SK-N-MC (cell line): ENCODE data around the gene ZNF655.
"Not testable (repeated sequence)": the region's sequence is repeated elsewhere in the genome, so short reads cannot be mapped to it uniquely, and the experiment has no call there.

Experiments
- DNase-seq: peaks from one replicate; pipeline ENCODE4 v3.0.0-alpha.2; 2011; ENCODE audit warnings: low read depth, low spot score
- H3K27ac ChIP-seq: fragments of 200-600 bp; sonication (generic); 2 replicates; pipeline ENCODE4 v1.5.1; 2016; ENCODE audit warnings: mixed run types
- H3K36me3 ChIP-seq: fragments of 200-600 bp; sonication (generic); 2 replicates; pipeline ENCODE4 v1.6.1; 2017; ENCODE audit warnings: antibody characterized with exemption, low read length, mixed read lengths; ENCODE audit not compliant: insufficient read depth
- H3K4me3 ChIP-seq: fragments of 200-600 bp; sonication (generic); 2 replicates; pipeline ENCODE4 v1.5.1; 2016
- H3K9ac ChIP-seq: fragments of 200-600 bp; sonication (generic); 2 replicates; pipeline ENCODE4 v1.8.0; 2017; ENCODE audit warnings: mixed run types, mixed read lengths; ENCODE audit not compliant: insufficient read length
- H3K9me3 ChIP-seq: fragments of 200-600 bp; sonication (generic); 2 replicates; pipeline ENCODE4 v1.6.1; 2017; ENCODE audit warnings: low read depth, mild to moderate bottlenecking, antibody characterized with exemption, low read length, moderate library complexity, mixed read lengths
- EZH2 ChIP-seq: fragments of 200-600 bp; sonication (generic); IDR thresholded peaks from one replicate; pipeline ENCODE4 v1.6.1; 2017; ENCODE audit warnings: antibody characterized with exemption
- FOXP2 ChIP-seq: optimal IDR thresholded peaks from 2 replicates; pipeline ENCODE3; 2011; ENCODE audit warnings: mild to moderate bottlenecking, moderate library complexity; ENCODE audit not compliant: insufficient read depth; ENCODE audit errors: extremely low read length, control extremely low read depth
- POLR2AphosphoS5 ChIP-seq: IDR thresholded peaks from 2 replicates; pipeline ENCODE4 v1.6.1; 2012; ENCODE audit warnings: mild to moderate bottlenecking, low read depth, low read length, borderline replicate concordance

Gene ZNF655

GRCh38 chr7:99540542-99540941 lies 17.9 kb upstream of the ZNF655 start:
- no peaks in the 10 kb centered on the region for H3K36me3 ChIP-seq
- no peaks in the 10 kb centered on the region; the same call in 1 of the 2 replicates for H3K9me3 ChIP-seq
- no peak for TF ChIP-seq POLR2AphosphoS5
- no peak for TF ChIP-seq EZH2
- TF ChIP-seq FOXP2: no peak
- no peak overlapping the region for H3K9ac ChIP-seq
- H3K27ac ChIP-seq: no peak overlapping the region
- no peak overlapping the region for H3K4me3 ChIP-seq
- no peak for DNase-seq

GRCh38 chr7:99541212-99541611 lies 17.2 kb upstream of the ZNF655 start:
- TF ChIP-seq FOXP2: no peak
- no peak for TF ChIP-seq POLR2AphosphoS5
- no peak for TF ChIP-seq EZH2
- Histone ChIP-seq H3K36me3 (no peaks in the 10 kb centered on the region; the same call in 1 of the 2 replicates), H3K4me3 (no peak overlapping the region), H3K9ac (no peak overlapping the region), H3K9me3 (no peaks in the 10 kb centered on the region; the same call in 1 of the 2 replicates), H3K27ac (no peak overlapping the region)
- no peak for DNase-seq

- H3K9me3 ChIP-seq: peaks cover 6% of the 10 kb centered on the region; the same call in 1 of the 2 replicates
- H3K9ac ChIP-seq: no peak overlapping the region
- H3K27ac ChIP-seq: no peak overlapping the region
- no peak for DNase-seq
- TF ChIP-seq POLR2AphosphoS5 (no peak), EZH2 (no peak), FOXP2 (no peak)
- peaks cover 18% of the 10 kb centered on the region for H3K36me3 ChIP-seq
- H3K4me3 ChIP-seq: no peak overlapping the region
These were observed 15.3 kb upstream of the ZNF655 start for GRCh38 chr7:99543081-99543671.

GRCh38 chr7:99543916-99544315 lies 14.5 kb upstream of the ZNF655 start:
- no peak overlapping the region for H3K27ac ChIP-seq
- H3K9me3 ChIP-seq: peaks cover 6% of the 10 kb centered on the region; the same call in 1 of the 2 replicates
- H3K4me3 ChIP-seq: no peak overlapping the region
- no peak overlapping the region for H3K9ac ChIP-seq
- TF ChIP-seq FOXP2: no peak
- no peak for TF ChIP-seq POLR2AphosphoS5
- TF ChIP-seq EZH2: no peak
- H3K36me3 ChIP-seq: peaks cover 23% of the 10 kb centered on the region
- DNase-seq: no peak

GRCh38 chr7:99545308-99545707 lies 13.1 kb upstream of the ZNF655 start:
- H3K9ac ChIP-seq, H3K4me3 ChIP-seq, DNase-seq, H3K9me3 ChIP-seq, H3K27ac ChIP-seq: not testable (repeated sequence)
- H3K36me3 ChIP-seq: peaks cover 23% of the 10 kb centered on the region

- H3K27ac ChIP-seq, H3K4me3 ChIP-seq, H3K9me3 ChIP-seq, DNase-seq, H3K9ac ChIP-seq: not testable (repeated sequence)
- peaks cover 23% of the 10 kb centered on the region for H3K36me3 ChIP-seq
These were observed 8.9 kb upstream of the ZNF655 start for GRCh38 chr7:99549545-99549944.

GRCh38 chr7:99551334-99551733 lies 7.1 kb upstream of the ZNF655 start:
- DNase-seq: no peak
- TF ChIP-seq FOXP2: no peak
- TF ChIP-seq POLR2AphosphoS5: no peak
- TF ChIP-seq EZH2: no peak
- H3K36me3 ChIP-seq: peaks cover 28% of the 10 kb centered on the region
- peaks cover 6% of the 10 kb centered on the region; the same call in 1 of the 2 replicates for H3K9me3 ChIP-seq
- no peak overlapping the region for H3K27ac ChIP-seq
- H3K4me3 ChIP-seq: peak overlapping the region; percentile 95
- H3K9ac ChIP-seq: peak overlapping the region; percentile 98

GRCh38 chr7:99551767-99552463 lies 6.5 kb upstream of the ZNF655 start, which contains the start of gene FAM200A:
FAM200A (minus strand) TSS chr7:99552114; CDS start chr7:99548407, 3,707 bp downstream.
- Histone ChIP-seq H3K4me3 (peak within 1 kb of the TSS; percentile 95), H3K27ac (peak within 1 kb of the TSS; percentile 76), H3K9ac (peak within 1 kb of the TSS; percentile 98), H3K36me3 (peaks cover 29% of the 10 kb centered on the region), H3K9me3 (peaks cover 6% of the 10 kb centered on the region; the same call in 1 of the 2 replicates)
- peak; percentile 75 for DNase-seq
- TF ChIP-seq FOXP2: peak; percentile 78
- TF ChIP-seq EZH2: no peak
- TF ChIP-seq POLR2AphosphoS5: peak; percentile 98

- Histone ChIP-seq H3K27ac (no peak overlapping the region), H3K9ac (no peak overlapping the region), H3K36me3 (peaks cover 21% of the 10 kb centered on the region), H3K4me3 (no peak overlapping the region), H3K9me3 (no peaks in the 10 kb centered on the region)
- no peak for DNase-seq
- no peak for TF ChIP-seq POLR2AphosphoS5
- no peak for TF ChIP-seq EZH2
- no peak for TF ChIP-seq FOXP2
These were observed 5.4 kb upstream of the ZNF655 start for GRCh38 chr7:99553039-99553438.
